ENCODE results near the gene CHI3L2.
A peak's percentile ranks its signal among the peaks of the same experiment; 100 is the strongest.

The CHI3L2 gene

GRCh38 chr1:111220302-111220890 is 7.1 kb upstream of the CHI3L2 start:
- DNase-seq (ENCODE audit: low read depth in 2 of 2): no peak

DNA sequence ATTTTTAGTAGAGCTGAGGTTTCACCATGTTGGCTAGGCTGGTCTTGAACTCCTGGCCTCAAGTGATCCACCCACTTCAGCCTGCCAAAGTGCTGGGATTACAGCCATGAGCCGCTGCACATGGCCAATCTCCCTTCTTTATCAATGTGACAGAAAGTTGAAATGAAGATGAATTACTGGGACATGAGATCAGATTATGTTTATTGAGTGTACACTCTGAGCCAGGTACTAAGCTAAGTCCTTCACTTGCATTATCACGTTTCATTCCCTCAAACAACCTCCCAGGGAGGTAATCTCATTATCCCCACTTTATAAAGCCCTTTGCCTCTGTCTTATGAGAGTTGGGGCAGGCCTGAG is 6.3 kb upstream of the CHI3L2 start:
- DNase-seq (ENCODE audit: low read depth in 2 of 2): no peak

GRCh38 chr1:111221633-111222291 is 5.8 kb upstream of the CHI3L2 start:
- no peak for DNase-seq (ENCODE audit: low read depth in 2 of 2)

GRCh38 chr1:111222308-111223125 is 5.0 kb upstream of the CHI3L2 start:
- peak; percentile 70 to 73 for DNase-seq (ENCODE audit: low read depth in 2 of 2)

- no peak for DNase-seq (ENCODE audit: low read depth in 2 of 2)
Measured at GRCh38 chr1:111223126-111223685, 4.3 kb upstream of the CHI3L2 start.

DNA sequence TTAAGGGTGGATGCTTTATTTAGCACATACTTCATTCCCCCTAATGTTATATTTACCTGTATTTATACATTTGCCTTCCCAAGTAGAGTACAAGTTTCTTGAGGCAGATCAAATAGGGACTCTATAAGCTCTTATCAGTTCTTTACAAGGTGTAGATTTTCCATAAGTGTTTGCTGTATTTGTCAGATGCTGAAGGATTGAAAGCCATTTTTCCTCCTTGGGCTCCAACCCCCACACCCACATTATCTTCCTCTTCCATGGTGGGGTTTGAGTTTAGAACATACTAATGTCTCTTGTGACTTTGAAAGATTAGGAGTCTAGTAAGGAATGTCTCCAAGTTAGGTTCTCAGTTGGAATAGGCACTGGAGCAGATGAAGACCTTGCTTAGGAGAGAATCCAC is 2.4 kb upstream of the CHI3L2 start:
- DNase-seq (ENCODE audit: low read depth in 2 of 2): no peak

DNA sequence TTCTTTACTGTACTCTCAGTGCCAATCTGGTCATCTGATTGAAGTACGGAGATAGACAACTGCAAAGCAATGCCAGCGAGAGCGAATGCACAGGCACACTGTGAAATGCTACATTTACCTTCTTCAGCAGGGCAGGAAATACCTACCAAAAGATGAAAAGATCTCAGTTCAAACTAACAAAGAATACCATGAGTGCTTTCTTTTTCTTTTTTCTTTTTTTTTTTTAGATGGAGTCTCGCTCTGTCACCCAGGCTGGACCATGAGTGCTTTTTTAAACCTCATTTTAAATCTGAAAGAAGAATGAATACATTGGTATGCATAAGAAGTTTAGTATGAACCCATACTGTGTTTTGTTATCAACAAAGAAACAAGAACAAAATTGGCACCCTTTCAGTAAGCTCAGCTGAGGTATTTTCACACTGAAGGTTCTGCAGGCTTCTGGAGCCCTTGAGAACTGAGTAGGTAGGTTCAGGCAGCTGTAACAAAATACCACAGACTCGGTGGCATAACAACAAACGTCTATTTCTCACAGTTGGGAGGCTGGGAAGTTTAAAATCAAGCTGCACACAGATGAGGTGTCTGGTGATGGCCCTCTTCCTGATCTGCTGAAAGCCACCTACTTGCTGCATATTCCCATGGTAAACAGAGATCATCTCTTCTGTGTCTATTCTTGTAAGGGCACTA is 1.7 kb upstream of the CHI3L2 start:
- DNase-seq (ENCODE audit: low read depth in 2 of 2): no peak

- no peak for DNase-seq (ENCODE audit: low read depth in 2 of 2)
Measured at GRCh38 chr1:111227851-111228747, 586 bp downstream of the CHI3L2 start.

DNA sequence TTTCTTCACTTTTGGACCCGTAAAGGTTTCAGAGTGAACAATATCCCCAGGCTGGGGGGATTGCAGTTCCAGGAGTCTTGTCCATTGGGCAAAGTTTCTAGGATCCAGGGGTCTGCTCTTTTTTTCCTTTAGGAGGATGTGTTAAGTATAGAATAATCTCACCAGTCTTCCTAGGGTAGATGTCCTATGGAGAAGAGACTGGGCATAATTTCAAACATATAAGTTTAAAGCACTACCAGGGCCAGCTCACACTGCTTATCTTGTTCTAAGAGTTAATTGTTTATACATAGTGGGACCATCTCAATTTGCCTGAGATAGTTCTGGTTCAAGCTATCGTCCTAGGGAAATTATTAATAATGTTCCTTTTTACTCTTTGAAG is 1.2 kb downstream of the CHI3L2 start:
- no peak for DNase-seq (ENCODE audit: low read depth in 2 of 2)

GRCh38 chr1:111232134-111232533 is 4.6 kb downstream of the CHI3L2 start:
- DNase-seq (ENCODE audit: low read depth in 2 of 2): no peak

DNA sequence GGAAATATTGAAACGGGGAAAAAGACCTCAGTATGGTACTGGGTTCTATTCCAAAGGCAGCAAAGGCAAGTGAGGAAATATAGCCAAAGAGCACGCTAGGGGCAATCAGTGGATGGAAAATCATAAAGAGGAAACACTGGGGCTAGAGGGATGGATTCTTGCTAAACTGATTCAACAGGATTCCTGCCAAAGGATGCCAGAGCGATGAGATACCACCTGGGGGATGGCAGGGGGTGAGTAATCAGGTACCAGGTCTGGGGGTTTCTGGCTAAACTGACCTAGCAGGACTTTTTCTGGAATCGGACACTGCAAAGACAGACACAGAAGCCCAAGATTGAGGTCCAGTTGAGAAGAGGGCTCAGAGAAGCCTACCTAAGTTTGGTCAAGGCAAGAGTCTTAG is 6.7 kb downstream of the CHI3L2 start:
- DNase-seq (ENCODE audit: low read depth in 2 of 2): no peak

- DNase-seq (ENCODE audit: low read depth in 2 of 2): no peak
Measured at GRCh38 chr1:111234866-111235265, 7.4 kb downstream of the CHI3L2 start.

DNA sequence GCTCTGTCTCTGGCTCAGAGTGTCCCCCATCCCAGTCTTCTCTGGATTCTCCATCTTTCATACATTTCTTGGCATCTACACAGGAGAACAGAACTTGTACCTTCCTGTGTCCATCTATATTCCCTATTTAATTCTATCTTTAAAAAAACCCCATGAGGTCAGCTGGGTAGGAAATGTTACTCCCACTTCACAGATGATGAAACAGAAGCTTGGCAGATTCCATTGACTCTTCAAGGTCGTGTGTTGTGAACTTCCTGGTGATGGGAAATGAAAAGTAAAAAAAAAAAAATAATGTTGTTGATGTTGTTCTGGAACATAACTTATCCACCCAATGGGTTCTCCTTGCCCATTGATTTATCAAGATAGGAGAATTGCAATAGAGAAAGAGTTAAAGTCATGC is 8.9 kb downstream of the CHI3L2 start:
- DNase-seq (ENCODE audit: low read depth in 2 of 2): no peak

DNA sequence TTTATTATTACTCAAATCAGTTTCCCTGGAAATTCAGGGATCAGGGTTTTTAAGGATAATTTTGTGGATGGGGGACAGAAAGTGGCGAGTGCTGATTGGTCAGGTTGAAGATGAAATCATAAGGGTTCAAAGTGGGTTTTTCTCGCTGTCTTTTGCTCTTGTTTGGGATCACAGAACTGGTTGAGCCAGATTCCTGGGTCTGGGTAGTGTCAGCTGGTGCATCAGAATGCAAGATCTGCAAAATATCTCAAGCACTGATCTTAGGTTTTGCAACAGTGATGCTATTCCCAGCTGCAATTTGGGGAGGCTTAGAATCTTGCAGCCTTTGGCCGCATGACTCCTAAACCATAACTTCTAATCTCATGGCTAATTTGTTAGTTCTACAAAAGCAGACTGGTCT is 9.3 kb downstream of the CHI3L2 start:
- no peak for DNase-seq (ENCODE audit: low read depth in 2 of 2)

DNA sequence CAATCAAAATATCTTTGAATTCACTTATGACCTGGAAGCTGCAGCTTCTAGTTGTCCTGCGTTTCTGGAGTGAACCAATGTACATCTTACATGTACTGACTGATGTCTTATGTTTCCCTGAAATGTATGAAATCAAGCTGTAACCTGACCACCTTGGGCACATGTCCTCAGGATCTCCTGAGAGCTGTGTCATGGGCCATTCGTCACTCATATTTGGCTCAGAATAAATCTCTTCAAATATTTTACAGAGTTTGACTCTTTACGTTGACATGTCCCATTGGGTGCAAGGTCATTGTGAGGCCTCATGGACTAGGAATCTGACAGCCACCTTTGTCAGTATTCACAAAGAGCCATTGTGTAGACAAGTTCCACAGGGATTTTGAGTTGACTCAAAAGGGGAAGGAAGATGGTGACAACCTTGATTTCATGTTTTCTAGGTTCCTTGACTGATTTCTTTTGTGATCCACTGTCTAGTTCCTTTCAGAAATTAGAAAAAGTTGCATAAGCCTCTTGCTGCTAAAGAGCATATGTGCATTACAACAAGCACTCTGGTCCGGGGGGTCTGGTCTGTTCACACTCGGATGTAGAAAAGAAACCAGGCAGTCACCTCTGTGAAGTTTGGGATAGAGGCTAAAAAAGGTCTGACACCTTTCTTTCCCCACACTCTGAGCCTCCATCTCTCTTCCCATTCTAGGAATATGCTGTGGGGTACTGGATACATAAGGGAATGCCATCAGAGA is 10.7 kb downstream of the CHI3L2 start:
- DNase-seq (ENCODE audit: low read depth in 2 of 2): no peak

DNA sequence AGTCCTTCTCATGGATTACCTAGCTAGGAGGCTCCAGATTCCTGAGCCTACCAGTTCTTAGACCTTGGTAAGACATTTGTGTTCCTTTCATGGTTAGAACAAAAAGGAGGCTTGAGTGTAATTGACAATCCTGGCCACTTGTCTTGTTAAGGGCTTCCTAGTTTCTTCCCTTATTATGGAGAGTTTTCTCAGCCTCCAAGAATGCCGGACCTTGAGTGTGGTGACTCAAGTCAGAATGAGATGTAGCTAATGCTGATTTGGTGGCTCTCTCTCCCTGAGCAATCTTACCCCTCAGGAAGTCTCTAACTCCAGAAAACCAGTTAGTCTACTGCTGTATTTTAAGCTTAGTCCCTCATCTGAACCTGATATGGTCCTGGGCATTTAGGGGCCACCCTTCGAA is 14.3 kb downstream of the CHI3L2 start:
- no peak for DNase-seq (ENCODE audit: low read depth in 2 of 2)

DNA sequence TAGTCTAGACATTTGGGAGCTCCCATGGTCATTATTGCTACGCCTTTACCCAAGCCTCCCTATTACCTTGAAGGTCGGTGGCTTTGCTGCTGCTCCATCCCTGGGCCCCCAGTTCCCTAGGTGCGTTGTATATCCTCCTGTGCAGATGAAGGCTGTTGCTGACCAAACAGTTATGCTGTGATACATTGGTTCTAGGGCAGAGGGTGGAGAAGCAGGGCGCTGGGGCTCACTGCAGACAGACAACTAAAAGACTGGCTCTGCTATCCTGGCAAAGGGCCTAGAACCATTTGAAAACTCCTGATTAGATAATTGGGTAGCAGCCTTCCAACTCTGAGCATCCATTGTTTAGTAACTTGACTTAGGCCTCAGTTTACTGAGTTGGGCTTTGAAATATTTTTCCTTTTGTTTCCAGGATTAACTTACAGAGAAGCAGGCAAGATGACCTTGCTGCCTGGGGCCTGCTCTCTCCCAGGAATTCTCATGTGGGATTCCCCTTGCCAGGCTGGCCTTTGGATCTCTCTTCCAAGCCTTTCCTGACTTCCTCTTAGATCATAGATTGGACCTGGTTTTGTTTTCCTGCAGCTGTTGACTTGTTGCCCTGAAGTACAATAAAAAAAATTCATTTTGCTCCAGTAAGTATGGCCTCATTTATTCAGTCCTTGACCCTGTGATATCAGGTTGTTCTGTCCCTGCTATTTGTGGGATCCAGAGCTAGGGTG is 15.5 kb downstream of the CHI3L2 start:
- no peak for DNase-seq (ENCODE audit: low read depth in 2 of 2)

GRCh38 chr1:111247125-111247838 is 19.8 kb downstream of the CHI3L2 start:
- DNase-seq (ENCODE audit: low read depth in 2 of 2): no peak

GRCh38 chr1:111249960-111250359 is 22.4 kb downstream of the CHI3L2 start:
- no peak for DNase-seq (ENCODE audit: low read depth in 2 of 2)
